ENCODE data around the gene AGAP1. TPM values are rescaled to one million over a fixed set of nuclear protein-coding genes. Genes with fewer than 3 reads are reported as not detected.

AGAP1 gene
- total RNA-seq, 2 donors from 2014 or later = 32.8 to 34.7 TPM

- DNase-seq = peak; percentile 45
- Histone ChIP-seq H3K36me3 (ENCODE audit: control insufficient read depth, insufficient read depth, low read length) (no peaks in the 10 kb centered on the region), H3K9ac (ENCODE audit: extremely low read depth, low read length, poor library complexity, severe bottlenecking) (no peak overlapping the region), H3K4me1 (ENCODE audit: control insufficient read depth, insufficient read depth, low read length) (no peaks in the 10 kb centered on the region), H3K9me3 (ENCODE audit: control insufficient read depth, low read length) (no peaks in the 10 kb centered on the region), H3K27ac (ENCODE audit: low read depth, low read length) (no peak overlapping the region), H3K27me3 (ENCODE audit: control insufficient read depth, insufficient read depth, low read length, poor library complexity, severe bottlenecking) (no peaks in the 10 kb centered on the region), H3K4me3 (ENCODE audit: low read length) (no peak overlapping the region)
- Mint-ChIP-seq H3K27me3 (ENCODE audit: insufficient read depth) (no peaks in the 10 kb centered on the region), H3K4me1 (peaks cover 23% of the 10 kb centered on the region), H3K36me3 (ENCODE audit: low read depth) (no peaks in the 10 kb centered on the region), H3K4me3 (no peak overlapping the region), H3K27ac (no peak overlapping the region), H3K9me3 (no peaks in the 10 kb centered on the region)
- peak; percentile 28 for TF ChIP-seq CTCF (conservative IDR thresholded peaks at IDR 0.05)
- 88 to 91% methylated on average over 6 to 10 of the region's 10 CpGs for WGBS, 2 experiments (ENCODE audit: insufficient coverage in 1 of 2, insufficient read length in 1 of 2)
These were observed 355.6 kb downstream of the AGAP1 start for GRCh38 chr2:235849489-235849888.

GRCh38 chr2:235850289-235850688, 356.4 kb downstream of the AGAP1 start:
- no peaks in the 10 kb centered on the region for H3K36me3 ChIP-seq (ENCODE audit: control insufficient read depth, insufficient read depth, low read length)
- no peak for TF ChIP-seq CTCF (conservative IDR thresholded peaks at IDR 0.05)
- no peak overlapping the region for H3K9ac ChIP-seq (ENCODE audit: extremely low read depth, low read length, poor library complexity, severe bottlenecking)
- DNase-seq = peak; percentile 20
- Mint-ChIP-seq H3K9me3 (no peaks in the 10 kb centered on the region), H3K27me3 (ENCODE audit: insufficient read depth) (no peaks in the 10 kb centered on the region), H3K27ac (no peak overlapping the region), H3K36me3 (ENCODE audit: low read depth) (no peaks in the 10 kb centered on the region), H3K4me1 (peaks cover 23% of the 10 kb centered on the region), H3K4me3 (no peak overlapping the region)
- H3K27me3 ChIP-seq (ENCODE audit: control insufficient read depth, insufficient read depth, low read length, poor library complexity, severe bottlenecking) = no peaks in the 10 kb centered on the region
- no peak overlapping the region for H3K4me3 ChIP-seq (ENCODE audit: low read length)
- no peaks in the 10 kb centered on the region for H3K9me3 ChIP-seq (ENCODE audit: control insufficient read depth, low read length)
- WGBS, 2 experiments (ENCODE audit: insufficient coverage in 1 of 2, insufficient read length in 1 of 2) = 82% methylated on average over 5 of the region's 5 CpGs
- no peak overlapping the region for H3K27ac ChIP-seq (ENCODE audit: low read depth, low read length)
- H3K4me1 ChIP-seq (ENCODE audit: control insufficient read depth, insufficient read depth, low read length) = no peaks in the 10 kb centered on the region

- Mint-ChIP-seq H3K36me3 (ENCODE audit: low read depth) (no peaks in the 10 kb centered on the region), H3K27me3 (ENCODE audit: insufficient read depth) (no peaks in the 10 kb centered on the region), H3K4me3 (no peak overlapping the region), H3K9me3 (no peaks in the 10 kb centered on the region), H3K27ac (no peak overlapping the region), H3K4me1 (peaks cover 23% of the 10 kb centered on the region)
- 93 to 97% methylated on average over 6 to 13 of the region's 13 CpGs for WGBS, 2 experiments (ENCODE audit: insufficient coverage in 1 of 2, insufficient read length in 1 of 2)
- Histone ChIP-seq H3K9me3 (ENCODE audit: control insufficient read depth, low read length) (no peaks in the 10 kb centered on the region), H3K4me3 (ENCODE audit: low read length) (no peak overlapping the region), H3K36me3 (ENCODE audit: control insufficient read depth, insufficient read depth, low read length) (no peaks in the 10 kb centered on the region), H3K9ac (ENCODE audit: extremely low read depth, low read length, poor library complexity, severe bottlenecking) (no peak overlapping the region), H3K27me3 (ENCODE audit: control insufficient read depth, insufficient read depth, low read length, poor library complexity, severe bottlenecking) (no peaks in the 10 kb centered on the region), H3K27ac (ENCODE audit: low read depth, low read length) (no peak overlapping the region), H3K4me1 (ENCODE audit: control insufficient read depth, insufficient read depth, low read length) (no peaks in the 10 kb centered on the region)
- TF ChIP-seq CTCF (conservative IDR thresholded peaks at IDR 0.05) = no peak
- DNase-seq = no peak
These were observed 357.1 kb downstream of the AGAP1 start for GRCh38 chr2:235850771-235851551.

Measured in endodermal cell (in vitro differentiated cells).